ENCODE data around the gene YEATS4. TPM values are rescaled to one million over a fixed set of nuclear protein-coding genes. Genes with fewer than 3 reads are reported as not detected.
A peak's percentile ranks its signal among the peaks of the same experiment; 100 is the strongest.

Gene YEATS4
- total and polyA plus RNA-seq, 9 of the 15 experiments (the other 6 are each of a cell fraction or from before 2014, with no cell fraction given) = 25.9 to 92.2 (median 49.2) TPM

DNA sequence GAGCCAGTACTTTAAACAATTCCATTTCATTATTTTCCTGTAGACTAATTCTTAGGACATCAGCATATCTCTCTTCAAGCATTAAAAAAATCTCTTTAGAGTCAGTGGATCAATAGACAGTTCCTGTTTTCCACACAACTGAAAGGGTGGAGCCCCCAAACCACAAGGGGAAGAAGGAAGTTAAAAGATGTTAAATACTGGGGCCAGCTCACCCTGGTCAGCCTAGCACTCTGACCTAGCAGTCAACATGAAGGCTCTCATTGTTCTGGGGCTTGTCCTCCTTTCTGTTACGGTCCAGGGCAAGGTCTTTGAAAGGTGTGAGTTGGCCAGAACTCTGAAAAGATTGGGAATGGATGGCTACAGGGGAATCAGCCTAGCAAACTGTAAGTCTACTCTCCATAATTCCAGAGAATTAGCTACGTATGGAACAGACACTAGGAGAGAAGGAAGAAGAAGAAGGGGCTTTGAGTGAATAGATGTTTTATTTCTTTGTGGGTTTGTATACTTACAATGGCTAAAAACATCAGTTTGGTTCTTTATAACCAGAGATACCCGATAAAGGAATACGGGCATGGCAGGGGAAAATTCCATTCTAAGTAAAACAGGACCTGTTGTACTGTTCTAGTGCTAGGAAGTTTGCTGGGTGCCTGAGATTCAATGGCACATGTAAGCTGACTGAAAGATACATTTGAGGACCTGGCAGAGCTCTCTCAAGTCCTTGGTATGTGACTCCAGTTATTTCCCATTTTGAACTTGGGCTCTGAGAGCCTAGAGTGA is 11.2 kb upstream of the YEATS4 start, which contains the start of gene LYZ (continued):
- TF ChIP-seq NR0B1 (IDR thresholded peaks at IDR 0.05; ENCODE audit: partially characterized antibody) (no peak), ZBED1 (IDR thresholded peaks at IDR 0.05) (no peak), PYGO2 (tag; IDR thresholded peaks at IDR 0.05) (no peak), GABPA (tag; conservative IDR thresholded peaks at IDR 0.05; ENCODE audit: low read depth) (peak; percentile 52), TAF1 (IDR thresholded peaks at IDR 0.05; ENCODE audit: control insufficient read depth, extremely low read depth, insufficient read depth, low read length, severe bottlenecking) (peak; percentile 19), GABPB1 (CRISPR knock-in tag; IDR thresholded peaks at IDR 0.05) (no peak), BRF2 (IDR thresholded peaks at IDR 0.05; ENCODE audit: borderline replicate concordance, insufficient read depth, insufficient read length) (no peak), KDM1A (IDR thresholded peaks at IDR 0.05) (0 out of 4 replicates have a peak, but pooled peaks of 1 of the 2 experiments have one; percentile 7), HBP1 (CRISPR knock-in tag; IDR thresholded peaks at IDR 0.05) (no peak), NFATC3 (IDR thresholded peaks at IDR 0.05) (no peak), TARDBP (IDR thresholded peaks at IDR 0.05) (no peak), HOXB6 (CRISPR knock-in tag; IDR thresholded peaks at IDR 0.05; ENCODE audit: borderline replicate concordance) (no peak), ZSCAN29 (IDR thresholded peaks at IDR 0.05) (no peak), LCOR (CRISPR knock-in tag; IDR thresholded peaks at IDR 0.05) (0 out of 2 replicates have a peak, but pooled peaks have one; percentile 42)
- TF ChIP-seq, protein P1, sequence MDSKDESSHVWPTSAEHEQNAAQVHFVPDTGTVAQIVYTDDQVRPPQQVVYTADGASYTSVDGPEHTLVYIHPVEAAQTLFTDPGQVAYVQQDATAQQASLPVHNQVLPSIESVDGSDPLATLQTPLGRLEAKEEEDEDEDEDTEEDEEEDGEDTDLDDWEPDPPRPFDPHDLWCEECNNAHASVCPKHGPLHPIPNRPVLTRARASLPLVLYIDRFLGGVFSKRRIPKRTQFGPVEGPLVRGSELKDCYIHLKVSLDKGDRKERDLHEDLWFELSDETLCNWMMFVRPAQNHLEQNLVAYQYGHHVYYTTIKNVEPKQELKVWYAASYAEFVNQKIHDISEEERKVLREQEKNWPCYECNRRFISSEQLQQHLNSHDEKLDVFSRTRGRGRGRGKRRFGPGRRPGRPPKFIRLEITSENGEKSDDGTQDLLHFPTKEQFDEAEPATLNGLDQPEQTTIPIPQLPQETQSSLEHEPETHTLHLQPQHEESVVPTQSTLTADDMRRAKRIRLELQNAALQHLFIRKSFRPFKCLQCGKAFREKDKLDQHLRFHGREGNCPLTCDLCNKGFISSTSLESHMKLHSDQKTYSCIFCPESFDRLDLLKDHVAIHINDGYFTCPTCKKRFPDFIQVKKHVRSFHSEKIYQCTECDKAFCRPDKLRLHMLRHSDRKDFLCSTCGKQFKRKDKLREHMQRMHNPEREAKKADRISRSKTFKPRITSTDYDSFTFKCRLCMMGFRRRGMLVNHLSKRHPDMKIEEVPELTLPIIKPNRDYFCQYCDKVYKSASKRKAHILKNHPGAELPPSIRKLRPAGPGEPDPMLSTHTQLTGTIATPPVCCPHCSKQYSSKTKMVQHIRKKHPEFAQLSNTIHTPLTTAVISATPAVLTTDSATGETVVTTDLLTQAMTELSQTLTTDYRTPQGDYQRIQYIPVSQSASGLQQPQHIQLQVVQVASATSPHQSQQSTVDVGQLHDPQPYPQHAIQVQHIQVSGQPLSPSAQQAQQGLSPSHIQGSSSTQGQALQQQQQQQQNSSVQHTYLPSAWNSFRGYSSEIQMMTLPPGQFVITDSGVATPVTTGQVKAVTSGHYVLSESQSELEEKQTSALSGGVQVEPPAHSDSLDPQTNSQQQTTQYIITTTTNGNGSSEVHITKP (IDR thresholded peaks at IDR 0.05; ENCODE audit: partially characterized antibody) = no peak
- TF ChIP-seq, protein P2, sequence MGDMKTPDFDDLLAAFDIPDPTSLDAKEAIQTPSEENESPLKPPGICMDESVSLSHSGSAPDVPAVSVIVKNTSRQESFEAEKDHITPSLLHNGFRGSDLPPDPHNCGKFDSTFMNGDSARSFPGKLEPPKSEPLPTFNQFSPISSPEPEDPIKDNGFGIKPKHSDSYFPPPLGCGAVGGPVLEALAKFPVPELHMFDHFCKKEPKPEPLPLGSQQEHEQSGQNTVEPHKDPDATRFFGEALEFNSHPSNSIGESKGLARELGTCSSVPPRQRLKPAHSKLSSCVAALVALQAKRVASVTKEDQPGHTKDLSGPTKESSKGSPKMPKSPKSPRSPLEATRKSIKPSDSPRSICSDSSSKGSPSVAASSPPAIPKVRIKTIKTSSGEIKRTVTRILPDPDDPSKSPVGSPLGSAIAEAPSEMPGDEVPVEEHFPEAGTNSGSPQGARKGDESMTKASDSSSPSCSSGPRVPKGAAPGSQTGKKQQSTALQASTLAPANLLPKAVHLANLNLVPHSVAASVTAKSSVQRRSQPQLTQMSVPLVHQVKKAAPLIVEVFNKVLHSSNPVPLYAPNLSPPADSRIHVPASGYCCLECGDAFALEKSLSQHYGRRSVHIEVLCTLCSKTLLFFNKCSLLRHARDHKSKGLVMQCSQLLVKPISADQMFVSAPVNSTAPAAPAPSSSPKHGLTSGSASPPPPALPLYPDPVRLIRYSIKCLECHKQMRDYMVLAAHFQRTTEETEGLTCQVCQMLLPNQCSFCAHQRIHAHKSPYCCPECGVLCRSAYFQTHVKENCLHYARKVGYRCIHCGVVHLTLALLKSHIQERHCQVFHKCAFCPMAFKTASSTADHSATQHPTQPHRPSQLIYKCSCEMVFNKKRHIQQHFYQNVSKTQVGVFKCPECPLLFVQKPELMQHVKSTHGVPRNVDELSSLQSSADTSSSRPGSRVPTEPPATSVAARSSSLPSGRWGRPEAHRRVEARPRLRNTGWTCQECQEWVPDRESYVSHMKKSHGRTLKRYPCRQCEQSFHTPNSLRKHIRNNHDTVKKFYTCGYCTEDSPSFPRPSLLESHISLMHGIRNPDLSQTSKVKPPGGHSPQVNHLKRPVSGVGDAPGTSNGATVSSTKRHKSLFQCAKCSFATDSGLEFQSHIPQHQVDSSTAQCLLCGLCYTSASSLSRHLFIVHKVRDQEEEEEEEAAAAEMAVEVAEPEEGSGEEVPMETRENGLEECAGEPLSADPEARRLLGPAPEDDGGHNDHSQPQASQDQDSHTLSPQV (IDR thresholded peaks at IDR 0.05) = 0 out of 2 replicates have a peak, but pooled peaks have one; percentile 46
